ENCODE data around the gene ARHGAP24. TPM values are rescaled to one million over a fixed set of nuclear protein-coding genes. Genes with fewer than 3 reads are reported as not detected.
A peak's percentile ranks its signal among the peaks of the same experiment; 100 is the strongest.
"Not testable (repeated sequence)": the region's sequence is repeated elsewhere in the genome, so short reads cannot be mapped to it uniquely, and the experiment has no call there.

ARHGAP24 gene
- total RNA-seq, 2 donors from 2014 or later, result 26.9 to 47.2 TPM

DNA sequence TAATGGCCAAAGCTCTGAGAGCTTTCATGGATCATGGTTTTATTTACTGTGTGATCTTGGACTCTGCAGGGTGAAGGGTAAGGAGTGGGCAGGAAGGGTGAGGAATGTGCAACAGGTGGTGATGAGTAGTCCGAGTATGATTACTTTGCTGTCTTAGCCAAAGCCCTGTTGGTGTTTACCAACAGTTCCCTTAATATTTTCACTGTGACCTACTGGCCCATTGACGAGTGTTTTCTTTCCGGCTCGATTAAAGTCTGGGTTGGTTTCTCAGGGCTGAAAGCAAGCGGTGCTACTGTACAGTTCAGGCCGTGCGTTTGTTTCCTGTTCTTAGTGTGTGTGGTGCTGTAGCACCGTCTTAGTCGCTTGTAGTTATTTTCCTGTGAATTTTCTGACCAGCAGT, 2.6 kb downstream of the ARHGAP24 start:
- intact Hi-C loops (cut with DNase I), result no loop called here

DNA sequence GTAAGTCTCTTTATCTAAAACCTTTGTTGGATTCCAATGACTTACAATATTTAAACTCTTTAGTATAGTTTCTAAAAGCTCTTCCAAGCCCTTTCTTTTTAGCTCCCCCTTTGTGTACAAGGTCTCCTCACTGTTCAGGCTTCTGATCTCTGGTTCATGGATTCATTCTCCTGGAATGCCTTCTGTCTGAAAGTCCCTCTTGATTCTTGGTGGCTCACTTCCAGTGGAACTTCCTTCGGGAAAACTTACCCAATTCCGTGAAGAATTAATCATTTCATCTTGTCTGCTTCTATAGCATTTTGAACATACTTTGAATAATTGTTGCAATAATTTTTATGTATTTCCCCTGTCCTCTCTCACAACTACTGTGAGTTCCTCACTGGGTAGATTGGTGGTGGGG, 3.6 kb downstream of the ARHGAP24 start:
- DNase-seq (ENCODE audit: low spot score), result no peak
- intact Hi-C loops (cut with DNase I), result no loop called here

More for the DNA sequence above, 2.6 kb downstream of the ARHGAP24 start:
- DNase-seq (ENCODE audit: low spot score), result no peak

DNA sequence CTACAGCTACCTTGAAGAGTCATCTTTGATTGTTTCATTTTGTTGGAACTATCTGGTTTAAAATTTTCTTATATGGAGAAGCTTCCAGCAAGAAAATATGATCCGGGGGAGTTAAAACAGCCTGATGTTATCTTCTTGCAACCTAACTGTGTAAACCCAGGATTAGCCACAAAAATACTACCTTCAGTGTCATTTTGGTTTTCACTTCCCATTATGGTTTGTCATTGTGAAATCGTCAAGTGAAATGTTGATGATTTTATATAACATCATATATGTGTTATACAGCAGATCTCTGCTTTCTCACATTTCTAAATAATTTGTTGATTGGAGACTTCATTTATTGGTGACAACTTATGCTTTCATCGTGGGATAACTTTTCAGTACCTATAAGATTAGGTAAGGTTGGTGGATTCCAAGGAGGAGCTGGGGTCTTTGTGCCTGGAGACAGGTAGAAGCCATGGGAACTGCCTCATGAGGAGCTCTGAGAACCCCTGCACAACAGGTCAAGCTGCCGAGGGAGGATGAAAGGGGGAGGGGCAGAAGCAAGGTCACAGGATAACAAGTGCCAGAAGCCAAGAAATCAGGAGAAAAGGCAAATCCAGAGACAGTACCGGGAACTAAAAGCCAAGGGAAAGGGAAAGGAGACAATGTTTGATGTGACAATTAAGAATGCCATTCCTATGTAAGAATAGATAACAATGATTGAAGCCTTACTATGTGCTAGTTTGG, 7.2 kb downstream of the ARHGAP24 start:
- DNase-seq (ENCODE audit: low spot score), result no peak
- intact Hi-C loops (cut with DNase I), result no loop called here

DNA sequence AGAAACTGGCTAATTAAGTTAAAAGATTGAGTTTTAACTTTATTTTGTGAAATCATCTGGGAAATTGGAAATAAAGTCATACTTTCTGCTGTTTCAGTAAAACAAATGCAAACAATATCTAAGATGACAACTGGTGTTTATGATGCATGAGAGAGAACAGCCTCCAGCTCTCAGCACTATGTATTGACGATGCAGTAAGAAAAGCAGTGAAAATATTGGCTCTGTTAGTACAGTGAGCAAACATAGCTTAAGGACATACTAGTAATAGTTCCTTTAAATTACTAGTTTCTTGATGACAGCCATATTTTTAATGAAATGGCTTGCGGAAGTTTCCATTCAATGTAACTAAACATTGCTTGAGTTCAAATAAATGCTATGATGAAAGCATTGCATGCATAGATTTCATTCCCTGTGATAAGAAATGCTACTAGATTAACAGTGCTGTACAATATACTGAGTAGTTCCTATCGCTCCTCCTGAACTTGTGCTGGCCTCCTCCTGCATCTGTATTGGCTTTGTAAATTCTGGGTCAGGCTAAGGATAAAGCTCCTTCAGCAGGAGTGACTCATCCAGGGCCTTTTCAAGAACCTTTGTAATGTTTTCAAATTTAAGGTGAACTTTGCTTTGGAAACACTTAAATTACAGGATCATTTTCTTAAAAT, 11.6 kb downstream of the ARHGAP24 start:
- intact Hi-C loops (cut with DNase I), result loop anchor here in 1 of 2 donors (5.0 kb wide), 1 partner anchor 261 kb away; no protein-coding TSS in a partner anchor
- DNase-seq (ENCODE audit: low spot score), result no peak

DNA sequence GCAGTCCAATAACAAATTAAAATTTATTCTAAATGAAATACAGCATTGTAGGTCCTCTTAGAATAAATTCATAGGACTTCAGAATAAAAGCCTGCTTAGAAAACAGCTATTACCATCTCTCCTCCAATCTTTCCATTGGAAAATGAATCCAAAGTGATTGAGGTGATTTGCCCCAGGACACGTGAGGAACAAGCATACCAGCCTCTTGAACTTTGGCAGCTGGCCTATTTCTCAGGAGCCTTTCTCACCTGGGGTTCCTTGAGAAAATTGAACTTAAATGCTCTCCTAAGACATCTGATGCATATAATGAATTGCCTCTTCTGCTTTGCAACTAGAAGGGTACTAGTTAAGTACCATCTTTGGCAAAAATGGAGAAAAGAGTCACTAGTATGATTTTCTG, 13.5 kb downstream of the ARHGAP24 start:
- no peak for DNase-seq (ENCODE audit: low spot score)
- intact Hi-C loops (cut with DNase I), result loop anchor here in 1 of 2 donors (5.0 kb wide), 1 partner anchor 259 kb away; no protein-coding TSS in a partner anchor

DNA sequence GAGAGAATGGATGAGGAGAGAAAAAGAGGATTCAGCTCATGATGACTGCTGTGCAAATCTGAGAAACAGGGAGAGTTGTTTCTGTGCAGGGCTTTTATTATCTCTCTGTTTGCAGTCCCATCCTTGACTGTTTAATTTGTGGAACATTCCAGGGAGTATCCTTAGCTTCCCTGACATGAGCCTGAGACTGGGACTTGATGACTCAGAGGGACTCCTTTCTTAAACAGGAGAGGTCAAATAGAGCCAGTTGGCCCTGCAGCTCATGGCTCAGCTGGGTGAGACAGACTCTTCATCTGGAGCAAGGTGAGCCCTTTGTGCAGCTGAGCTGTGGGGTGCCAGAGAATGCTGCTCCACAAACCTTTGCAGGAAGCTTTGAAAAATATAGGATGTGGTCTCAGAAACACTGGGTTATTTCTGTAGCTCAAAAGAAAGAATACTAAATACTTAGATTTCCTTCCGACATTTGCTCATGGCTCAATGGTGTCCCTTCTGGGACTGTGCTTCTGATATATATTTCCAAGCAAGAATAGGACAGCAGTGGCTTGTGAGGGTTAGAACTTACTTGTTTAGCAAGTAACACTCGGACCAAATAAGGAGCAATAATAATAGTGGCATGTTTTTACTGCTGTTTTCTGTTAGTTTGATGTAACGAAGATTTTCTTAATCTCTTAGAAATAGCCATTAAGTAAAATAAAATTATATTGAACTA, 14.5 kb downstream of the ARHGAP24 start:
- intact Hi-C loops (cut with DNase I), result loop anchor here in 1 of 2 donors (5.0 kb wide), 1 partner anchor 258 kb away; no protein-coding TSS in a partner anchor
- DNase-seq (ENCODE audit: low spot score), result no peak

DNA sequence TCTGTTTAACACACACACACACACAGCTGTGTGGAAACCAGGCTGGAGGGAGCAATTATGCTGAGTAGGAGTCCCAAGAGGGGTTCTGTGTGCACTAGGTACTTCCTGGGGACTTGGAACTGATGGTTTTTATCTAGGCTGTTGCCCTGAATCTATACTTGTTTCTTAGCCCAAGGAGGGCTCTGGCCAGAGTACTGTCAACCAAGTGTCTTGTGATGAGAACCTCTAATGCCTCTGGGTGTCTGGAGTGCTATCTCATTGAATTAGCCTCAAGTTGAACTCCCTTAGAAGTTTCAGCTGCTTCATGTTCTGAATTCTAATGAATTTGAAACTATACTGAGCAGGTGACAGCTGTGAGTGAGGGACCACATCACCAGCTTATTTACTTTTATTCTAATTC, 16.6 kb downstream of the ARHGAP24 start:
- no peak for DNase-seq (ENCODE audit: low spot score)
- intact Hi-C loops (cut with DNase I), result no loop called here

DNA sequence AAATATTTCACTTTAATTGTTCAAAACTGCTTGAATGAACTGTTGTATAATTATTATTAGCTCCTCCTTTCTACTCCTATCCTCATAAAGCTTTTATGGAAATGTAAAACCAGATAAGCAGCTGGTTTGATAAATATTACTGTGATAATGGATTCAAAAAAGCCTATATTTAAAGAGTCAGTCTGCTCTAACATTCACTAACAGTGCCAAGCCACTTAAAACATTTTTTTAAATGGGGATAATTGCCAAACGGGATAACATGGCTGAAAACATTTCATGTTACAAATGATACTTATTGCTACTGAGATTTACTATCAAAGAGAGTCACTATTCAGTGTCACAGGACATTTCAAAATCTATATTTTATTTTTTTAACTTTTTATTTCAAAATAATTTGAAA, 17.4 kb downstream of the ARHGAP24 start:
- intact Hi-C loops (cut with DNase I), result no loop called here
- DNase-seq (ENCODE audit: low spot score), result no peak

DNA sequence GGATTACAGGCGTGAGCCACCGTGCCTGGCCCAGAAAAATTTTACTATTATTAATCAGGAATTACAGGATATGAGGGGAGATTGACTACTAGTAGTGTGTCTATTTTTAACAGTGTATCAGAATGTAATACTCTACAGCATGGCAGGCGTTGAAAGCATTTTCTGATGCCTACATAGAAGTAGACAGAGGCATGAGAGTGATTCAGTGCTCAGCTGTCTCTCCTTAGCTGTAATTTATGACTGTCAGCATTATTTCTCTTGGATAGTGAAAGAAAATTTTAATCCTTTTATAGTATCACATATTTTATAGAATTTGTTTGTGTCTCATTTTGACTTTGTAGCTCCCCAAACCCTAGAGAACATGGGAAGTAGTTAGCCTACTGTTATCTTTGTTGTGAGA, 20.7 kb downstream of the ARHGAP24 start:
- intact Hi-C loops (cut with DNase I), result no loop called here
- no peak for DNase-seq (ENCODE audit: low spot score)

DNA sequence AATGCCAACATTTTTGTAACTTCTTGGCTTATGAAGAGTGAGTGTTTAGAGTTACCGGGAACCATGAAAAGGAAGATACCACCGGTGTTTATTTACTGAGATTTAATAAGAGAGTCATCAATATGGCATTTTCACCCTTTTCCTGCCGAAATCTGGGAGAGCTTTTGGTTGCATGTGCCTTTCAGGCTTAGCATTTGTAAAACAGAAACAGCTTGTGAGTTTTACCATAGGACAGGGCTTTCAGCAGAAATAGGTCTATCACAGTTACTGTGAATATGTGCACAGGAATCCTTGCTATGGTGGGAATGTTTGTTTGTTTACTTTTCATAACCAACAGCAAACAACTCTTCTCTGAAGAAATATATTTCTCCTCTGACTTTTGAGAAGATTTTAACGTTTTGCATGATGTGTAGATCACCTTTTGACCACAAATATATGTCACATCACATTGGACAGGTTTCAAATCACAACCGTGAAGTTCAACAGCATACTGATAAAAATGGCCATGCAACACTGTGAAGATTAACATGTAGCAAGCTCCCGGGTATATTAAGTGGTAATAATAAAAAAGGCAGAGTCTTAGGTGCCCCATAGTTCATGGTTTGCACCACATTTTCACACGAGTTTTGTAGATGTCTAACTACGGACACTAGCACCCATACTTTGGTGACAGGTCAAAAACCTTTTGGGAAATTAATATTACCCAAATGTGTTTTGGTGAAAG, 21.3 kb downstream of the ARHGAP24 start:
- intact Hi-C loops (cut with DNase I), result no loop called here
- no peak for DNase-seq (ENCODE audit: low spot score)

DNA sequence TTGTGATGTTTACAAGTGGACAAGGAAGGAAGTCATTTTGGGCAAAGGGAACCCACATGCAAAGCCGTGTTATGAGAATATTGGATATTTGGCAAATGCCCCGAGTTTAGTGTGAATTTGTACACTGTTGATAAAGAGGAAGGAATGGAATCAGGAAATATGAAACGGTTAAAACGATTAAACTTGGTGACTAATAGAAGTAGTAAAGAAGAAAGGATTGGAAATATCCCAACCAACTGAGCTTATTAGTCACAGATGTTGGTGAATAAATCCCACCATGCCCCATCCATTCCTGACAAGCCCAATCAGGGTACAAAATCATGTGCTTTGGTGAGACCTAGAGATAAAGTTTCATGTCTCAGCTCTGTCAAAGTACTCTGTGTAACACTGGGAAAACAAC, 22.0 kb downstream of the ARHGAP24 start:
- no peak for DNase-seq (ENCODE audit: low spot score)
- intact Hi-C loops (cut with DNase I), result no loop called here

DNA sequence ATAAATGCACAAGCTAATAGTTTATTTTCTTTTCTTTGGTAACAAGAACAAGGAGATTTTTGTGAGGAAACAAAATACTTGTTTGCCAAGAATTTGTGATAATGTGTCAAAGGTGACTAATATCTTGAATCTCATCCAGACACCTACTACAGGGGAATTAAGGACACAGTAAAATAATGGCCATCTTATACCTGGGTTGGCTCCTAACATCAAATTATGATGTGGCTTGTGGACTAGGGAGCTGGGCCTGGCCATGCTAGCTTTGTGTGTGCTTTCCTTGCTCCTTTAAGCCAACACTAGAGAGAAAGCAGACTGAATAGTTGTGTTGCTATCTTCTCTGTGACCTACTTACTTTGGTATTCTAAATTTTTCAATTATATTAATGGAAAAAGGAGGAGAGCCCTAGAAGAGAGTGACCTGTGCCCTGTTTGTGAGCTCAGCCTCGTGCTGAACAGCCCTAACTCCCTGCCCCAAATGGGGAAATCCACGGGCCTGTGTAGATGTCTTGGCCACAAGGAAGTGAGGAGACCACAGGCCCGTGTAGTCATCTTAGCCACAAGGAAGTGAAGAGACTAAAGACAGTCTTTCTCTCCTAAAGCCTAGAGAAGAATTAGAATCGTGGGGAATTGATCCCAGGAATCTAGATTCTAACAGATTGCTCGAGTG, 23.3 kb downstream of the ARHGAP24 start:
- intact Hi-C loops (cut with DNase I), result no loop called here
- DNase-seq (ENCODE audit: low spot score), result peak; percentile 82

DNA sequence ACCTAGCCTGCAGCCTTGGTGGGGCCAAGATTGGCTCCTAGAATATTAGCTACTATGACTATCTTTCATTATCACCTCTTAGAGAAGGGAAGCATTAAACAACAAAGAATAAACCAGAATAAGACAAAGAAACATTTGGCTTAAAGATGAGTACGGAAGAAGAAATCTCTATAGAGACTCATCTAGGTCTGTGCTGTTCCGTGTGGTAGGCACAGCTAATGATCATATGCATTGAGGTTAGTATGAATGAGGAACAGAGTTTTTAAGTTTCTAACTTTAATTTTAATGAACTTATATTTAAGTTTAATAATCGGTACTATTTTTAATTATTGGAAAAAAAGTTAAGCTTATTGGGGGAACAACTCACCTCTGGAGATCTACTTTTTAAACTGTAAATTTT, 24.6 kb downstream of the ARHGAP24 start:
- intact Hi-C loops (cut with DNase I), result no loop called here
- no peak for DNase-seq (ENCODE audit: low spot score)

DNA sequence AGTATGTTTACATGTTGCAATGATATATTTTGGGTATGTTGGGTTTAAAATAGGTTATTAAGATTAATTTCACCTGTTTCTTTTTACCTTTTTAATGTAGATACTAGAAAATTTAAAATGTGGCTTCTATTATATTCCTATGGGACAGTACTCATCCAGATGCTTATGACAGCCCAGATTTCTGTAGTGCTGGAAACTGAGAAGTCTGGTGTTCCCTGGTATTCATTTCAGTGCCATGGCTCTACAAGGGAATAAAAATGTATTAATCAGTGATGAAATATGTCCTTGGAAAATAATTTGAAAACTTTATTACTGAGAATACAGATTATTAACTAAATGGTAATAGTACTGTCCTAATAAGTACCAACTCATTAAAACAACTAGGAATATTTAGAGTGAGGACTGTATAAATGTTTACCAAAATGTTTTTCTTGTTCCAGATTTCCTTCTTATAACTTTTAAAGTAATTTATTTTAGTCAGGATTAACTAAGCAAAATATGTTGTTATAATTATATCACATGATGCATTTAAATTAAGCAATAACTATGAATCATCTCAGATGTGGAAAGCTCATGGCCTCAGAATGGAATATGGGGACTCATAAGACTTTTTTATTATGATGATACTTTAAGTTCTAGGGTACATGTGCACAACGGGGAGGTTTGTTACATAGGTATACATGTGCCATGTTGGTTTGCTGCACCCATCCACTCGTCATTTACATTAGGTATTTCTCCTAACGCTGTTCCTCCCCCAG, 25.3 kb downstream of the ARHGAP24 start:
- no peak for DNase-seq (ENCODE audit: low spot score)
- intact Hi-C loops (cut with DNase I), result no loop called here

DNA sequence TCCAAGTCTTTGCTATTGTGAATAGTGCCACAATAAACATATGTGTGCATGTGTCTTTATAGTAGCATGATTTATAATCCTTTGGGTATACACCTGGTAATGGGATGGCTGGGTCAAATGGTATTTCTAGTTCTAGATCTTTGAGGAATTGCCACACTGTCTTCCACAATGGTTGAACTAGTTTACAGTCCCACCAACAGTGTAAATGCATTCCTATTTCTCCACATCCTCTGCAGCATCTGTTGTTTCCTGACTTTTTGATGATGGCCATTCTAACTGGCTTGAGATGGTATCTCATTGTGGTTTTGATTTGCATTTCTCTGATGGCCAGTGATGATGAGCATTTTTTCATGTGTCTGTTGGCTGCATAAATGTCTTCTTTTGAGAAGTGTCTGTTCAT, 26.2 kb downstream of the ARHGAP24 start:
- intact Hi-C loops (cut with DNase I); DNase-seq (ENCODE audit: low spot score): not testable (repeated sequence)

DNA sequence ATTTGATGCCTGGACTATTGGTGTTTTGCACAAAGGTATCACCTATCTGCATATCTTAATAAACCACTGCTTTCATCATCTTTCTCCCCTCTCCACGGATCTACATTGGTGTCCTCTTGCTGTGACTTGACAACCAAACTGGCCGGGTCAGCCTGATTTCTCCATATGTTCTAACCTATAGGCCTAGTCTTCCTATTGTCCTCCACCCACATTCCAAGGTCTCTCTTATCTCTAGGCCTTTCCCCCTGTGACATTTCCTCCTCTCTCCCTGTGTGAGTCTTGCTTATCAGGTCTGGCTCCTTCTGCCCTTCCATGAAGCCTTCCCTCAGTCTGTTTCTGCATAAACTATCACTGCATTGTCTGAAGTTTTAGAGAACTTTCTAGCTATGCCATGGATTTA, 33.7 kb downstream of the ARHGAP24 start:
- DNase-seq (ENCODE audit: low spot score), result no peak
- intact Hi-C loops (cut with DNase I), result no loop called here

DNA sequence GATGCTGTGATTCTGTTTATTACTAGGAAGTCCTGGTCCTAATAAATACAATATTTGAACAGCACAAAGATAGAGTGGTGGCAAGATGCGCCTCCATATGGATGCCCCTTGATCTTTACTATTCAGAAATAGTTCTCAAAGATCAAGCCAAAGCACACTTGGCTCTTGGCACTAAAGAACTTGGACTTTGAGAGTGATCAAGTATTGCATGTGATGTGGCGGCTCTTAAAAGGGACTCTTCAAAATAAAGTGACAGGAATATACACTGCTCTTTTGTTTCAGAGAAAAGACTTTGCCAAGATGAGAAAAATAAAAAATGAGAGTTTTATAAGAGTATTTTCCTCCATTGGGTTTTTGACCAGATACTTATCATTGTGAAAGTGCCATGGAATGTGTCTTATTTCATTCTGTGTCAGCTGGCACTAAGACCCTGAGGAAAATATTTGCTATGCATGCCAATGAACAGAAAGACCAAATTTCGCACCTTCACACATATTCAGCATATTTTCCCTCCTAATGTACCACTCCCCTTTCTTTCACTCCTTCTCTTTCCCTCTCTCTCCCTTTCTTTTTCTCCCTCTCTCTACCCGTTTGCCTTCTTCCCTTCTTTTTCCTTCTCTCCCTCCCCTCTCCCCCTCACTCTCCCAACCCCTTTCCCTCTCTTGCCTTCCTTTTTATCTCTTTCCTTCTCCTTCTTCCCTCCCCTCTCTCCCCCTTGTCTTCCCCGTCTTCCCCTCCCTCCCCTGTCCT, 35.1 kb downstream of the ARHGAP24 start:
- intact Hi-C loops (cut with DNase I), result no loop called here

DNA sequence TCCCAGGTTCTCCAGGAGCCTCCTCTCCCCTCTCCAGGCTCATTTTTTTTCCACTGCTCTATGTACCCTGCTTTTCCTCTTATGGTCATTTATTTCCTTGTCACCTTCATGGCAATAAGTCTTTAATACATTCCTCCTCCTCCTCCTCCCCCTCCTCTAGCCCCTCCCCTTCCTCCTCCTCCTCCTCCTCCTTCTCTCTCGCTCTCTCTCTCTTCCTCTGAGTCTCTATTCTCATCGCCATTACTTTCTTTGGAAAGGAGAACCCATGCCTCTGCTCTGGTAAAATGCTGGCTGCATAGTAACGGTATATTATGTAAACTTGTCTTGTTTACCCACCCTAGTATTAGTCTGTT, 35.7 kb downstream of the ARHGAP24 start:
- DNase-seq (ENCODE audit: low spot score), result no peak
- intact Hi-C loops (cut with DNase I), result no loop called here

More for the DNA sequence above, 35.1 kb downstream of the ARHGAP24 start:
- no peak for DNase-seq (ENCODE audit: low spot score)
